IMR-90 (cell line): ENCODE data around the gene SDF2L1. TPM values are rescaled to one million over a fixed set of nuclear protein-coding genes. Genes with fewer than 3 reads are reported as not detected.

Experiments
- ATAC-seq: fragments of 200-7000 bp; cut with Tn5 transposase; 2 replicates; pipeline ENCODE4 v1.9.1; 2020; ENCODE audit warnings: low read depth, mild to moderate bottlenecking, moderate library complexity
- BruUV-seq: library from RNA; stranded (reverse); fragments of 400-500 nt; replicated peaks from 2 replicates; lab custom pipeline; 2021; lab: Mats Ljungman, UMichigan
- CTCF ChIA-PET: fragments of 300-600 bp; formaldehyde crosslinking; extraction: SDS; loops from one replicate; lab custom pipeline; 2021; ENCODE audit warnings: antibody characterized with exemption; lab: Yijun Ruan, JAX
- POLR2A ChIA-PET: fragments of 300-600 bp; sonication (Branson Sonifier 250); formaldehyde crosslinking; loops from one replicate; lab custom pipeline; 2022; ENCODE audit warnings: antibody characterized with exemption; ENCODE audit not compliant: unreplicated experiment; lab: Charles Lee
- DNase-seq: peaks from one replicate; pipeline ENCODE4 v3.0.0; 2013
- H2AFZ ChIP-seq: replicated peaks from 2 replicates; pipeline ENCODE3; 2013; ENCODE audit warnings: low read length, mild to moderate bottlenecking; ENCODE audit not compliant: poor library complexity
- H2AK5ac ChIP-seq: 2 replicates; pipeline ENCODE4 v1.6.1; 2013; ENCODE audit warnings: low read depth, low read length, inconsistent platforms
- H2AK9ac ChIP-seq: replicated peaks from 2 replicates; pipeline ENCODE3; 2013; ENCODE audit warnings: mild to moderate bottlenecking, low read depth, low read length, moderate library complexity; ENCODE audit not compliant: poor library complexity
- H2BK120ac ChIP-seq: 2 replicates; pipeline ENCODE4 v1.6.1; 2013; ENCODE audit warnings: low read depth, low read length, inconsistent platforms
- H2BK15ac ChIP-seq: 3 replicates; pipeline ENCODE4 v1.6.1; 2013; ENCODE audit warnings: low read depth, low read length, inconsistent platforms
- H2BK20ac ChIP-seq: 2 replicates; pipeline ENCODE4 v1.6.1; 2013; ENCODE audit warnings: low read depth, mild to moderate bottlenecking, inconsistent platforms, low read length, moderate library complexity
- H2BK5ac ChIP-seq: 2 replicates; pipeline ENCODE4 v1.6.1; 2013; ENCODE audit warnings: mild to moderate bottlenecking, low read depth, low read length, inconsistent platforms; ENCODE audit not compliant: poor library complexity, severe bottlenecking
- H3K14ac ChIP-seq: replicated peaks from 2 replicates; pipeline ENCODE4 v1.6.1; 2013; ENCODE audit warnings: low read depth, low read length, inconsistent platforms
- H3K18ac ChIP-seq: 2 replicates; pipeline ENCODE4 v1.6.1; 2013; ENCODE audit warnings: low read depth, low read length, control low read depth
- H3K23ac ChIP-seq: 2 replicates; pipeline ENCODE4 v1.6.1; 2013; ENCODE audit warnings: low read depth, low read length, inconsistent platforms
- H3K27ac ChIP-seq: 2 replicates; pipeline ENCODE4 v1.5.1; 2013; ENCODE audit warnings: mild to moderate bottlenecking, control low read depth, low read length; ENCODE audit not compliant: insufficient read depth
- H3K27me3 ChIP-seq: 2 replicates; pipeline ENCODE4 v1.6.1; 2013; ENCODE audit warnings: low read length; ENCODE audit not compliant: control insufficient read depth, insufficient read depth
- H3K36me3 ChIP-seq: 2 replicates; pipeline ENCODE4 v1.6.1; 2013; ENCODE audit warnings: low read length, mixed read lengths; ENCODE audit not compliant: control insufficient read depth, insufficient read depth
- H3K4ac ChIP-seq: 2 replicates; pipeline ENCODE4 v1.6.1; 2013; ENCODE audit warnings: low read depth, low read length, inconsistent platforms
- H3K4me1 ChIP-seq: 2 replicates; pipeline ENCODE4 v1.6.1; 2013; ENCODE audit warnings: low read length, mixed read lengths; ENCODE audit not compliant: control insufficient read depth, insufficient read depth
- H3K4me2 ChIP-seq: 2 replicates; pipeline ENCODE4 v1.6.1; 2013; ENCODE audit warnings: low read depth, mild to moderate bottlenecking, control low read depth, low read length, moderate library complexity
- H3K4me3 ChIP-seq: 2 replicates; pipeline ENCODE4 v1.5.1; 2013; ENCODE audit warnings: low read depth, mild to moderate bottlenecking, control low read depth, low read length, moderate library complexity; ENCODE audit not compliant: insufficient read depth
- H3K56ac ChIP-seq: 2 replicates; pipeline ENCODE4 v1.6.1; 2013; ENCODE audit warnings: low read length, inconsistent platforms; ENCODE audit not compliant: insufficient read depth; ENCODE audit errors: extremely low read depth
- H3K79me1 ChIP-seq, 2 experiments: 2 replicates each; pipeline ENCODE4 v1.6.1; 2013; ENCODE audit warnings: low read length in 2 of 2, inconsistent platforms in 1 of 2, low read depth in 1 of 2
- H3K9ac ChIP-seq: 2 replicates; pipeline ENCODE4 v1.6.1; 2013; ENCODE audit warnings: low read depth, low read length, control low read depth
- H3K9me1 ChIP-seq: 2 replicates; pipeline ENCODE4 v1.6.1; 2013; ENCODE audit warnings: low read length, inconsistent platforms; ENCODE audit not compliant: insufficient read depth
- H3K9me3 ChIP-seq: 2 replicates; pipeline ENCODE4 v1.6.1; 2013; ENCODE audit warnings: low read length; ENCODE audit not compliant: control insufficient read depth, insufficient read depth
- H4K20me1 ChIP-seq: 2 replicates; pipeline ENCODE4 v1.6.1; 2013; ENCODE audit warnings: low read length, inconsistent platforms; ENCODE audit not compliant: insufficient read depth
- H4K5ac ChIP-seq: 2 replicates; pipeline ENCODE4 v1.6.1; 2013; ENCODE audit warnings: mild to moderate bottlenecking, low read depth, low read length, control low read depth
- H4K8ac ChIP-seq, 2 experiments: 2 replicates each; pipeline ENCODE4 v1.6.1; 2013; ENCODE audit warnings: low read depth in 2 of 2, low read length in 2 of 2, control low read depth in 1 of 2, inconsistent platforms in 1 of 2
- H4K91ac ChIP-seq: 2 replicates; pipeline ENCODE4 v1.6.1; 2013; ENCODE audit warnings: low read depth, low read length, inconsistent platforms; ENCODE audit not compliant: insufficient read depth
- BHLHE40 ChIP-seq: fragments of 150-350 bp; IDR thresholded peaks from 2 replicates; pipeline ENCODE4 v1.6.1; 2016; ENCODE audit warnings: mild to moderate bottlenecking, low read depth, low read length
- CEBPB ChIP-seq: IDR thresholded peaks from 2 replicates; pipeline ENCODE4 v1.6.1; 2012; ENCODE audit warnings: low read depth, low read length, improper control_type of control experiment
- ELK1 ChIP-seq: fragments of 150-350 bp; IDR thresholded peaks from 2 replicates; pipeline ENCODE4 v1.6.1; 2016; ENCODE audit warnings: low read depth, mild to moderate bottlenecking, low read length, moderate library complexity, borderline replicate concordance
- MXI1 ChIP-seq: IDR thresholded peaks from 2 replicates; pipeline ENCODE4 v1.6.1; 2012; ENCODE audit warnings: low read depth, mild to moderate bottlenecking, low read length, moderate library complexity, borderline replicate concordance
- NFE2L2 ChIP-seq: fragments of 150-350 bp; IDR thresholded peaks from 2 replicates; pipeline ENCODE4 v1.6.1; 2016; ENCODE audit warnings: low read depth, mild to moderate bottlenecking, low read length
- RAD21 ChIP-seq: IDR thresholded peaks from 2 replicates; pipeline ENCODE4 v1.6.1; 2012; ENCODE audit warnings: low read length, improper control_type of control experiment
- WGBS, 2 experiments: methylation state at CpG; one replicate each; pipeline versions ENCODE4 v1.1.5 to v1.1.7; 2013; ENCODE audit warnings: missing lambda C conversion rate in 2 of 2; ENCODE audit not compliant: insufficient read length in 1 of 2; ENCODE audit errors: extremely low coverage in 2 of 2; 5-methylcytosine and 5-hydroxymethylcytosine counted together
- dilution Hi-C: fragments of 300-500 bp; cut with HindIII; formaldehyde crosslinking; loops from one replicate; pipeline ENCODE4 v1.14.3; 2018; ENCODE audit warnings: low sequenced_read_pairs; ENCODE audit not compliant: unreplicated experiment
- in situ Hi-C: fragments of 300-500 bp; cut with MboI; formaldehyde crosslinking; loops from 3 replicates; pipeline ENCODE4 v1.14.3; 2019; ENCODE audit warnings: low sequenced_read_pairs, inconsistent platforms, mixed read lengths
- intact Hi-C: fragments of 100-400 bp; cut with micrococcal nuclease; formaldehyde crosslinking; loops from 2 replicates; pipeline ENCODE4 v1.10.0; 2022
- polyA plus RNA-seq, 3 experiments: library from polyadenylated mRNA; depleted of rRNA; stranded (reverse); fragments of >200 nt; gene quantifications; 2 replicates each; pipeline ENCODE4 v1.2.3, GENCODE V29; 2012; ENCODE audit warnings: low replicate concordance in 1 of 3
- total RNA-seq: library from RNA; depleted of rRNA; stranded (reverse); fragments of >200 nt; gene quantifications from 2 replicates; pipeline ENCODE4 v1.2.3, GENCODE V29; 2012

Gene SDF2L1
- total and polyA plus RNA-seq, 2 of the 4 experiments (the other 2 are of a cell fraction): 18.8 to 51.1 TPM

DNA sequence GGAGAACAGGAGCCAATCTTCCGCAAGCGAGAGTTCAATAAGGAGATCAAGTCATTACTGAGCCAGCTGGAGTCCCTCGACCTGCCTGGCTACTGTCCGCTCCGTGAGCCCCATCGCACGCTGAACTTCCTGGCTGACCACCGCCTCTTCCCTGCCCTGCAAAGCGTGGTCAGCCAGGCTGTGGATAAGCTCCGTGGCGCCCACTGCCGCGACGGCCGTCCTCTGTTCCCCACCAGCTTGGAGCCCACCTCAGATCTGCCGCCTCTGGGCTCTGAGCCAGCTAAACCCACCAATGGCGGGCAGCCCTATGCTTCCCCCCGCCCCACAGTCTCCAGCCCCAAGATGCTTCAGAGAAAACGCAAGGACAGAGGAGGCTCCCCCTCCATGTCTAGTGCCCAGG lies 7.3 kb upstream of the SDF2L1 start:
- Histone ChIP-seq H3K4me1 (no peaks in the 10 kb centered on the region), H4K5ac (no peak overlapping the region), H3K27me3 (no peaks in the 10 kb centered on the region), H3K27ac (no peak overlapping the region), H3K14ac (no peak overlapping the region), H3K36me3 (no peaks in the 10 kb centered on the region), H2BK5ac (no peak overlapping the region), H4K8ac (no peak overlapping the region), H2AK9ac (no peak overlapping the region), H2BK20ac (no peak overlapping the region), H3K23ac (no peak overlapping the region), H3K9me1 (no peaks in the 10 kb centered on the region), H2AFZ (no peak overlapping the region), H3K4ac (no peak overlapping the region), H3K56ac (no peak overlapping the region), H3K4me2 (no peak overlapping the region), H2BK120ac (no peak overlapping the region), H3K18ac (no peak overlapping the region), H3K79me1 (peaks cover 0 to under 1% of the 10 kb centered on the region in 2 experiments; a peak in 1 of 4 replicates), H3K9me3 (no peaks in the 10 kb centered on the region), H2BK15ac (no peak overlapping the region), H3K9ac (no peak overlapping the region), H4K20me1 (no peaks in the 10 kb centered on the region; the same call in 1 of the 2 replicates), H2AK5ac (no peak overlapping the region), H4K91ac (no peak overlapping the region), H3K4me3 (no peak overlapping the region)
- ATAC-seq (no peak), DNase-seq (no peak)
- 56% methylated on average over 17 of the region's 19 CpGs; no CpG with 5 or more reads in 1 of the 2 experiments for WGBS, 2 experiments
- POLR2A ChIA-PET: no interaction called here
- dilution Hi-C loops: no loop called here
- in situ Hi-C loops: no loop called here
- CTCF ChIA-PET: no interaction called here
- TF ChIP-seq CEBPB (no peak), BHLHE40 (no peak), NFE2L2 (no peak), MXI1 (no peak), ELK1 (no peak), RAD21 (no peak)
- intact Hi-C loops: no loop called here
- BruUV-seq: no TSS peak
